Measurements from ENCODE around the gene TIGD1.

DNA sequence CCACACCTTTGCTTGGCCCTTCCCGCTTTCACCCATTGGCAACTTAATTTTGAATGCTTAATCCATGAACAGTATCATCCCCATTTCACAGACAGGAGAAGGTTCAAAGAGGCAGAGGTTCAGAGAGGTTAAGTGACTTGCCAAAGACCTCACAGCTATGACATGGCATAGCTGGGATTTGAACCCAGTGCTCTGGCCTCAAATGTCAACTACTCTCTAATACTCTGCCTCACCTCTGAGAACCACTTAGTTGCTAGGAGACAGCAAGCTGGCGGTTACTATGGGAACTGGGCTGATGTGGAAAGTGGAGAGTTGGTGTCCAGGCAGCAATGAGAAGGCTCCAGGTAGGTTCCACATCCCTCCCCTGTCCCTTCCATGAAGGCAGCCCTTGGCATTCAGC, 45.9 kb downstream of the TIGD1 start:
- TF ChIP-seq POLR2AphosphoS5 (IDR thresholded peaks at IDR 0.05; ENCODE audit: low read depth, low read length) (no peak), TAF1 (IDR thresholded peaks at IDR 0.05; ENCODE audit: borderline replicate concordance, low read depth, low read length) (no peak)
